HG03439 (cell line): Measurements from ENCODE around the gene RDH13.

ENCODE experiments used
- ATAC-seq: cut with Tn5 transposase; IDR thresholded peaks from one replicate; pipeline ENCODE4 v1.9.1; 2021; ENCODE audit warnings: mild to moderate bottlenecking, moderate library complexity; ENCODE audit not compliant: unreplicated experiment

Gene RDH13

GRCh38 chr19:55092423-55093318, 29.7 kb upstream of the RDH13 start:
- ATAC-seq: no peak

- no peak for ATAC-seq
These were observed 29.0 kb upstream of the RDH13 start for GRCh38 chr19:55091955-55092354.

GRCh38 chr19:55091126-55091910, 28.4 kb upstream of the RDH13 start:
- ATAC-seq: no peak

- no peak for ATAC-seq
These were observed 27.6 kb upstream of the RDH13 start for GRCh38 chr19:55090564-55090963.

GRCh38 chr19:55089342-55089944, 26.5 kb upstream of the RDH13 start:
- no peak for ATAC-seq

- ATAC-seq: no peak
These were observed 25.8 kb upstream of the RDH13 start for GRCh38 chr19:55088543-55089341.

- ATAC-seq: no peak
These were observed 25.1 kb upstream of the RDH13 start for GRCh38 chr19:55088021-55088451.

GRCh38 chr19:55087542-55087901, 24.6 kb upstream of the RDH13 start:
- no peak for ATAC-seq

- no peak for ATAC-seq
These were observed 24.0 kb upstream of the RDH13 start for GRCh38 chr19:55086730-55087541.

GRCh38 chr19:55085923-55086715, 23.2 kb upstream of the RDH13 start:
- ATAC-seq: no peak

GRCh38 chr19:55084416-55084815, 21.5 kb upstream of the RDH13 start:
- ATAC-seq: no peak

GRCh38 chr19:55083004-55083850, 20.3 kb upstream of the RDH13 start:
- ATAC-seq: no peak

GRCh38 chr19:55082020-55082851, 19.3 kb upstream of the RDH13 start:
- ATAC-seq: no peak

- no peak for ATAC-seq
These were observed 18.7 kb upstream of the RDH13 start for GRCh38 chr19:55081770-55082019.

- ATAC-seq: peak; percentile 65
These were observed 18.2 kb upstream of the RDH13 start for GRCh38 chr19:55080968-55081769.

- ATAC-seq: no peak
These were observed 17.4 kb upstream of the RDH13 start for GRCh38 chr19:55080121-55080967.
